Neuronal stem cell (in vitro differentiated cells): ENCODE measurements around the gene SLIT3.

Experiments used
- DNase-seq: peaks from one replicate; pipeline ENCODE4 v3.0.0-alpha.2; 2013; ENCODE audit warnings: low spot score
- H2AFZ ChIP-seq: one replicate; pipeline ENCODE4 v1.6.1; 2013; ENCODE audit warnings: mild to moderate bottlenecking, low read length, inconsistent platforms
- H2AK5ac ChIP-seq: 2 replicates; pipeline ENCODE4 v1.6.1; 2013; ENCODE audit warnings: low read depth, mild to moderate bottlenecking, inconsistent platforms, low read length, moderate library complexity, mixed read lengths
- H2BK120ac ChIP-seq: 2 replicates; pipeline ENCODE4 v1.6.1; 2013; ENCODE audit warnings: low read depth, mild to moderate bottlenecking, inconsistent platforms, low read length, moderate library complexity, mixed read lengths
- H2BK12ac ChIP-seq: one replicate; pipeline ENCODE4 v1.6.1; 2013; ENCODE audit warnings: low read length, inconsistent platforms
- H2BK15ac ChIP-seq: 2 replicates; pipeline ENCODE4 v1.6.1; 2013; ENCODE audit warnings: mild to moderate bottlenecking, low read length, inconsistent platforms, mixed read lengths
- H2BK5ac ChIP-seq: one replicate; pipeline ENCODE4 v1.6.1; 2013; ENCODE audit warnings: inconsistent platforms, mild to moderate bottlenecking, low read length, moderate library complexity
- H3K14ac ChIP-seq: one replicate; pipeline ENCODE4 v1.6.1; 2013; ENCODE audit warnings: low read length, inconsistent platforms
- H3K18ac ChIP-seq: 2 replicates; pipeline ENCODE4 v1.6.1; 2013; ENCODE audit warnings: low read length, inconsistent platforms
- H3K23ac ChIP-seq: 2 replicates; pipeline ENCODE4 v1.6.1; 2013; ENCODE audit warnings: low read depth, mild to moderate bottlenecking, mixed read lengths, low read length, inconsistent platforms; ENCODE audit not compliant: poor library complexity
- H3K27ac ChIP-seq: replicated peaks from 3 replicates; pipeline ENCODE4 v1.5.1; 2013; ENCODE audit warnings: low read length, inconsistent platforms
- H3K27me3 ChIP-seq, 3 experiments: 2 replicates each; pipeline ENCODE4 v1.6.1; 2013; ENCODE audit warnings: low read length in 3 of 3, mild to moderate bottlenecking in 2 of 3, inconsistent platforms in 1 of 3, low read depth in 1 of 3, mixed read lengths in 1 of 3, moderate library complexity in 1 of 3; ENCODE audit not compliant: control insufficient read depth in 3 of 3, insufficient read depth in 3 of 3
- H3K36me3 ChIP-seq, 2 donors: replicated peaks in 1 of 2; 2 replicates each; pipeline ENCODE4 v1.6.1; 2013; ENCODE audit warnings: low read length in 2 of 2; ENCODE audit not compliant: control insufficient read depth in 2 of 2, insufficient read depth in 2 of 2
- H3K4ac ChIP-seq: 2 replicates; pipeline ENCODE4 v1.6.1; 2013; ENCODE audit warnings: inconsistent platforms, mild to moderate bottlenecking, low read length, moderate library complexity
- H3K4me1 ChIP-seq, 2 donors: 1 replicate in 1 of 2; 2 replicates in 1 of 2; pipeline ENCODE4 v1.6.1; 2013; ENCODE audit warnings: low read length in 2 of 2, low read depth in 1 of 2; ENCODE audit not compliant: control insufficient read depth in 2 of 2, insufficient read depth in 1 of 2
- H3K4me2 ChIP-seq: one replicate; pipeline ENCODE4 v1.6.1; 2013; ENCODE audit warnings: mild to moderate bottlenecking, low read length, inconsistent platforms; ENCODE audit not compliant: insufficient read depth, poor library complexity, severe bottlenecking
- H3K4me3 ChIP-seq, 2 donors: 2 replicates each; pipeline ENCODE4 v1.5.1; 2013; ENCODE audit warnings: low read length in 2 of 2, mild to moderate bottlenecking in 2 of 2, inconsistent platforms in 1 of 2, moderate library complexity in 1 of 2
- H3K79me1 ChIP-seq: one replicate; pipeline ENCODE4 v1.6.1; 2013; ENCODE audit warnings: low read depth, mild to moderate bottlenecking, inconsistent platforms, low read length, moderate library complexity
- H3K9ac ChIP-seq: one replicate; pipeline ENCODE4 v1.6.1; 2013; ENCODE audit warnings: mild to moderate bottlenecking, low read depth, low read length, inconsistent platforms; ENCODE audit not compliant: poor library complexity
- H3K9me3 ChIP-seq, 2 donors: replicated peaks in 1 of 2; 2 replicates each; pipeline versions ENCODE3 to v1.6.1; 2013; ENCODE audit warnings: low read length in 2 of 2, mild to moderate bottlenecking in 2 of 2, inconsistent platforms in 1 of 2, low read depth in 1 of 2, mixed read lengths in 1 of 2, moderate library complexity in 1 of 2; ENCODE audit not compliant: control insufficient read depth in 2 of 2, insufficient read depth in 1 of 2
- H4K8ac ChIP-seq: one replicate; pipeline ENCODE4 v1.6.1; 2013; ENCODE audit warnings: low read depth, mild to moderate bottlenecking, inconsistent platforms, low read length, moderate library complexity
- H4K91ac ChIP-seq: one replicate; pipeline ENCODE4 v1.6.1; 2013; ENCODE audit warnings: low read length, low read depth, mild to moderate bottlenecking, inconsistent platforms; ENCODE audit not compliant: poor library complexity
- WGBS, 2 donors: extraction: QIAGEN DNeasy Blood & Tissue Kit; methylation state at CpG; one replicate each; pipeline ENCODE4 v1.1.7; 2013; ENCODE audit warnings: missing lambda C conversion rate in 2 of 2, mixed read lengths in 1 of 2; ENCODE audit not compliant: insufficient read length in 2 of 2, insufficient replicate concordance in 1 of 2; ENCODE audit errors: extremely low coverage in 2 of 2; 5-methylcytosine and 5-hydroxymethylcytosine counted together

The SLIT3 gene

DNA sequence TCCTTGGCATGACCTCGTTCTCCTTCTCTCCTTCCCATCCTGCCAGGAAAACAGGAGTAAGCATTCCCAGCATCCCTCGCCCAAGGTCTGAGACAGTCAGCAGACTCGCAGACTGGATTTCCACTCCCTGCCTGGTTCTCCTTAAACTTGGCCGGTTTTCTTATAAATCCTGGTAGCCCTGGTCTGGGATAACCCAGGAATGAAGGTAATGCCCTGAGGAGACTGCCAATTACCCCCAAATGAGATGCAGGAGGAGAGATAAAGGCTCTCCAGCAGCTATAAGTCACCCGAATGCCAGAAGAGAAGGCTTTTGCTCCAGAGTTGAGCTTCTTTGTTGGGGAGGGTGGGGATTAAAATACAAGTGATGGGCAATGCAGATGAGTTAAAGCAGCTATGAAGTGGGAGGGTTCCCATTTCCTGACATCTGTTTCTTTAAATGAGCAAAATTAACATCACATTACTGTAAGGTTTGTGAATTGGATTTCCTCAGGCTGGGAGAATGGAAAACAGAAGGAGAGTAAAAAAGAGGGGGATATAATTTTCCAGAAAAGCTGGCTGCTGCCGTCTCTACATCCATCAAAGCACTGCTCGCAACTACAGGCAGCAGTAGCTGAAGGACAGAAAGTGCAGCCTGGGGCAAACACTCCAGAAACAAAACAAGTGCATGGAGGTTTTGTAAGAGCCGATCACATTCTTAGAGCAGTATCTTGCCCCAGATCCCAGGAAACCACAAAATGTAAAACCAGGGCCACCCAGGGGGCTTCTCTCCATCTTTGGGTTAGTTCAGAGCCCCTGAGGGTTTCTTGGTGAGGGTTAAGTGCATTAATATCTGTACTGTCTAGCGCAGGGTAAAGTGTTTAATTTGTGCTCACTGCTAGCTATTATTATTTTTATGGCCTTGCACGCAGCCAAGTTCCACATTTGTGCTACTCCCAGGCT is 544.2 kb downstream of the SLIT3 start:
- Histone ChIP-seq H3K4ac (no peak overlapping the region), H3K23ac (no peak overlapping the region), H3K4me3 (no peak overlapping the region), H3K36me3 (no peaks in the 10 kb centered on the region), H4K8ac (no peak overlapping the region), H2BK15ac (no peak overlapping the region), H2AK5ac (no peak overlapping the region), H3K79me1 (no peaks in the 10 kb centered on the region), H2AFZ (peak overlapping the region; percentile 25), H3K9me3 (no peaks in the 10 kb centered on the region), H3K18ac (peak overlapping the region; percentile 61), H4K91ac (no peak overlapping the region), H3K27me3 (no peaks in the 10 kb centered on the region), H3K14ac (no peak overlapping the region), H3K4me1 (peaks cover 0 to 3% of the 10 kb centered on the region in 2 donors), H2BK120ac (no peak overlapping the region), H3K4me2 (no peak overlapping the region), H3K27ac (no peak overlapping the region), H2BK12ac (no peak overlapping the region), H2BK5ac (no peak overlapping the region), H3K9ac (no peak overlapping the region)
- WGBS, 2 donors = no CpG with 5 or more reads among the region's 10 CpGs
- DNase-seq = no peak

DNA sequence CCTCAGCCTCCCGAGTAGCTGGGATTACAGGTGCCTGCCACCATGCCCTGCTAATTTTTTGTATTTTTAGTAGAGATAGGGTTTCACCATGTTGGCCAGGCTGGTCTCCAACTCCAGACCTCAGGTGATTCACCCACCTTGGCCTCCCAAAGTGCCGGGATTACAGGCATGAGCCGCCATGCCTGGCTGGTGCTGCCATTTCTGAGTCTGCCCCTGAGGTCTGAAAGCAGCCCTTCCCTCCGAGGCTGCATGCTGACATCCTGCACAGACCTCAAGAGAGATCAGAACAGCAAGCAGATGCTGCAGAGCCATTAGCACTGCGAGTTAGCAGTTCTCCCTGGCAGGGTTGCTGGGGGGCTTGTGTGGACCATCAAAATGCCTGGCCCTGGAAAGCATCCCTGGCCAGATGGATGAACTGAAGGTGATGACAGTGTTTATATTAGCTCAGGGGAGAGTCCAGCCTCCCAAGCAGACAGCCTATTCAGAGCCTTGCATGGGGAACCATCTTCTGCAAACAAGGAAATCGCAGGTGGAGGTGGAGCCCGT is 545.3 kb downstream of the SLIT3 start:
- no peak overlapping the region for H3K27ac ChIP-seq
- H4K8ac ChIP-seq = no peak overlapping the region
- H4K91ac ChIP-seq = no peak overlapping the region
- no peaks in the 10 kb centered on the region for H3K36me3 ChIP-seq
- no peak overlapping the region for H2BK12ac ChIP-seq
- no CpG with 5 or more reads among the region's 7 CpGs for WGBS, 2 donors
- H2BK5ac ChIP-seq = no peak overlapping the region
- H3K4me2 ChIP-seq = no peak overlapping the region
- DNase-seq = no peak
- H2BK15ac ChIP-seq = no peak overlapping the region
- no peak overlapping the region for H3K4me3 ChIP-seq
- no peak overlapping the region for H3K23ac ChIP-seq
- no peak overlapping the region for H3K9ac ChIP-seq
- H3K14ac ChIP-seq = no peak overlapping the region
- H3K18ac ChIP-seq = peak overlapping the region; percentile 72
- H2BK120ac ChIP-seq = no peak overlapping the region
- H3K27me3 ChIP-seq = no peaks in the 10 kb centered on the region
- H3K79me1 ChIP-seq = no peaks in the 10 kb centered on the region
- H3K9me3 ChIP-seq = no peaks in the 10 kb centered on the region
- peaks cover 0 to 3% of the 10 kb centered on the region in 2 donors for H3K4me1 ChIP-seq
- peak overlapping the region; percentile 57 for H2AK5ac ChIP-seq
- no peak overlapping the region for H2AFZ ChIP-seq
- H3K4ac ChIP-seq = no peak overlapping the region

DNA sequence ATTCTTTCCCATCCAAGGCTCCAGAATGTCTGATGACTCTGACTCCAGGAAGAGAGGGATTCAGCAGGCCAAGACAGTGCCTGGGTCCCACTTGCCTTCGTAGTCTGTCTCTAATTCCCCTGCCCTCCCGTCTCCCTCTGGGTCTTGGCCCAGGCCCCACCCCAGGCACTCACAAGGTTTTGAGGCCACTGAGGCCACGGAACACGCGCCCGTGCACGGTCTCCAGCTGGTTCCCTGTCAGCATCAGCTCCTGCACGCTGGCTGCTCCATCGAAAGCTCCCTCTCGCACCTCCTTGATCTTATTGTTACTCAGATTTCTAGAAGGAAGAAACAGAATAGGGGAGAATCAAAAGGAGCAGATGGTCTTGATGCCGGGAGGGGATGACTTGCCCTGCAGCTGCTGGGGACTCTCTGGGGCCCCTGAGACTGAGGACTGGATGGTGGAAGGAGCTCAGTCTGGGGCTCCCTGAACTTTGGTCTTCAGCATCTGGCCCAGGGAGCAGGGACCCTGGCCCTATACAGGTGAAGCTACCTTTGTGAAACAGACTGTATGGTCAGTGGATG is 547.2 kb downstream of the SLIT3 start:
- Histone ChIP-seq H3K27ac (no peak overlapping the region), H2BK120ac (no peak overlapping the region)

More for the DNA sequence above, 547.2 kb downstream of the SLIT3 start:
- no peak overlapping the region for H2BK12ac ChIP-seq
- H3K4ac ChIP-seq = no peak overlapping the region
- H2BK5ac ChIP-seq = no peak overlapping the region
- no peaks in the 10 kb centered on the region for H3K79me1 ChIP-seq
- H3K36me3 ChIP-seq = no peaks in the 10 kb centered on the region
- no CpG with 5 or more reads among the region's 11 CpGs for WGBS, 2 donors
- no peak overlapping the region for H4K8ac ChIP-seq
- no peak overlapping the region for H3K4me2 ChIP-seq
- H3K9ac ChIP-seq = no peak overlapping the region
- no peak overlapping the region for H2BK15ac ChIP-seq
- H3K23ac ChIP-seq = peak overlapping the region; percentile 21
- no peak overlapping the region for H2AK5ac ChIP-seq
- no peak overlapping the region for H2AFZ ChIP-seq
- H4K91ac ChIP-seq = no peak overlapping the region
- H3K9me3 ChIP-seq = no peaks in the 10 kb centered on the region
- peaks cover 0 to 3% of the 10 kb centered on the region in 2 donors for H3K4me1 ChIP-seq
- no peaks in the 10 kb centered on the region for H3K27me3 ChIP-seq
- H3K14ac ChIP-seq = no peak overlapping the region
- H3K18ac ChIP-seq = peak overlapping the region; percentile 1
- DNase-seq = no peak
- H3K4me3 ChIP-seq = no peak overlapping the region
